ENCODE results near the gene RPS6KA2. TPM values are rescaled to one million over a fixed set of nuclear protein-coding genes. Genes with fewer than 3 reads are reported as not detected.

RPS6KA2 gene
- total and polyA plus RNA-seq, 2 experiments from 2014 or later, result 12.5 to 25.3 TPM

DNA sequence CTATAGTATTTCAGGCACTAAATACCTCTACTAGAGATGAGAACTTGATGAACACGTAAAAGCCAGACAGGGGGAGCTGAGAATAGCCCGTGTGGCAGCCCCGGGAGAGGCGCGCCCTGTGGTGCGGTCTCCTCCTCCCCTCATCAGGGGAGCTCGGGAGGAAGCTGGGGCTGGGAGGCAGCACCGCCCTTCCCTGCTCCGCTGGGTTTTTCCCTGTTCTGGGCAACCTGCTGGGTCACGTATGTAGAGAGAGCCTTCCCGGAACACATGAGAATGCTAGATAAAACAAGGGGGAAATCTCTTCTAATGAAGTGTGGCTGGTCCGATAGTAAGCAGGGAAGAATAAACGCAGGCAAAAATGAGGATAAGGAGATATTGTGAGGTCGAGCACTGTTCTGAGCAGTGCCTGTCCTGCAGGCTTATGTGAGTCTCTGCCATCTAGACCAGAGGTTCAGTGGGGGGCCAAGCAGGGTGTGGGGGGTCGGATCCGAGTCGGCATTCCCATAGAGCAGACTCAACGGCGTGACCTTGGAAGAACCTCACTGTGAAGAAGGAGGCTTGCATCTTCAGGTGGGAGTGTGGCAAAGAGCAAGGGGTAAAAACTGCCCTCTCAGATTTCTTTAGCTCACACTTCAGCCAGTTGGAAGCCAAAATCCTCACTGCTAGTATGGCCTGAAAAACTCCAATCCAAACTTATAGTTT, 13.4 kb upstream of the RPS6KA2 start (continued):
- TF ChIP-seq POLR2AphosphoS5 (IDR thresholded peaks at IDR 0.05; ENCODE audit: low read depth) (no peak), STAT1 (IDR thresholded peaks at IDR 0.05; ENCODE audit: unreplicated experiment) (no peak), EZH2 (IDR thresholded peaks at IDR 0.05; ENCODE audit: low read depth, unreplicated experiment) (no peak), CTCF (conservative IDR thresholded peaks at IDR 0.05; ENCODE audit: low read depth in 2 of 2) (no peak)

DNA sequence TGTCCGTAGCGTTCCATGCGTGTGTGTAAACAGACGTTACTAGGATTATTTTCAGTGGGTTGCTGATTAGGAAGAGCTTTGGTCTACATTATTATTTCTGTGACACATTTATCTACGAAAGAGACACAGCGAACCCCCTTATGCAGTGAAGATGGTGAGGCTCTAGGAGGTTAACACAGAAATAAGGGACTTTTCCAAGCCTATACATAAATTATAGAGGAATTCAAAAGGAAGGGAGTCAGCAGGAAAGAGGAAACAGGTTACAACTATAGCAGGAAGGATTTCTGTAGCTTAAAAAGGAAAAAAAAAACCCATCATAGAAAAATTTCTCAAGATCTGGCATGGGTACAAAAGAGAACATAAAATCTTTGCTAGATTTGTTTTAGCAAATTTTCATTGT, 12.9 kb upstream of the RPS6KA2 start:
- no peaks in the 10 kb centered on the region for H3K36me3 ChIP-seq (ENCODE audit: insufficient read depth)
- no peaks in the 10 kb centered on the region for H3K36me3 Mint-ChIP-seq (ENCODE audit: low read depth)
- H3K27ac ChIP-seq (ENCODE audit: low read depth), result no peak overlapping the region
- H3K9me3 Mint-ChIP-seq, result no peaks in the 10 kb centered on the region
- H2AFZ ChIP-seq, result no peak overlapping the region
- H3K4me3 Mint-ChIP-seq, result no peak overlapping the region
- no peaks in the 10 kb centered on the region for H3K9me2 ChIP-seq (ENCODE audit: insufficient read depth)
- peaks cover 6% of the 10 kb centered on the region for H3K27me3 Mint-ChIP-seq (ENCODE audit: insufficient read depth, low read depth, poor library complexity)
- no peaks in the 10 kb centered on the region for H3K27me3 ChIP-seq (ENCODE audit: insufficient read depth)
- DNase-seq (ENCODE audit: low spot score) (no peak), ATAC-seq (no peak)
- no peak overlapping the region for H3K27ac Mint-ChIP-seq
- H3K4me1 Mint-ChIP-seq, result peaks cover 21% of the 10 kb centered on the region
- H3K4me3 ChIP-seq, result no peak overlapping the region
- no peak overlapping the region for H3K4me2 ChIP-seq
- no peaks in the 10 kb centered on the region; the same call in 1 of the 2 replicates for H3K4me1 ChIP-seq (ENCODE audit: insufficient read depth)
- H3F3A ChIP-seq (replicated peaks; ENCODE audit: low read depth), result no peaks in the 10 kb centered on the region
- H4K20me1 ChIP-seq (replicated peaks; ENCODE audit: insufficient read depth), result no peaks in the 10 kb centered on the region
- H3K79me2 ChIP-seq (replicated peaks; ENCODE audit: insufficient read depth), result no peaks in the 10 kb centered on the region
- TF ChIP-seq ETS1 (IDR thresholded peaks at IDR 0.05) (no peak), EZH2phosphoT487 (IDR thresholded peaks at IDR 0.05; ENCODE audit: unreplicated experiment) (no peak), CREB1 (CRISPR knock-in tag; IDR thresholded peaks at IDR 0.05; ENCODE audit: low read depth) (no peak), JUNB (IDR thresholded peaks at IDR 0.05; ENCODE audit: unreplicated experiment) (no peak), CTCF (conservative IDR thresholded peaks at IDR 0.05; ENCODE audit: low read depth in 2 of 2) (no peak), ZNF114 (CRISPR knock-in tag; IDR thresholded peaks at IDR 0.05) (no peak), EZH2 (IDR thresholded peaks at IDR 0.05; ENCODE audit: low read depth, unreplicated experiment) (no peak), ZNF331 (CRISPR knock-in tag; IDR thresholded peaks at IDR 0.05; ENCODE audit: low read depth) (no peak)
- TF ChIP-seq, protein P1, sequence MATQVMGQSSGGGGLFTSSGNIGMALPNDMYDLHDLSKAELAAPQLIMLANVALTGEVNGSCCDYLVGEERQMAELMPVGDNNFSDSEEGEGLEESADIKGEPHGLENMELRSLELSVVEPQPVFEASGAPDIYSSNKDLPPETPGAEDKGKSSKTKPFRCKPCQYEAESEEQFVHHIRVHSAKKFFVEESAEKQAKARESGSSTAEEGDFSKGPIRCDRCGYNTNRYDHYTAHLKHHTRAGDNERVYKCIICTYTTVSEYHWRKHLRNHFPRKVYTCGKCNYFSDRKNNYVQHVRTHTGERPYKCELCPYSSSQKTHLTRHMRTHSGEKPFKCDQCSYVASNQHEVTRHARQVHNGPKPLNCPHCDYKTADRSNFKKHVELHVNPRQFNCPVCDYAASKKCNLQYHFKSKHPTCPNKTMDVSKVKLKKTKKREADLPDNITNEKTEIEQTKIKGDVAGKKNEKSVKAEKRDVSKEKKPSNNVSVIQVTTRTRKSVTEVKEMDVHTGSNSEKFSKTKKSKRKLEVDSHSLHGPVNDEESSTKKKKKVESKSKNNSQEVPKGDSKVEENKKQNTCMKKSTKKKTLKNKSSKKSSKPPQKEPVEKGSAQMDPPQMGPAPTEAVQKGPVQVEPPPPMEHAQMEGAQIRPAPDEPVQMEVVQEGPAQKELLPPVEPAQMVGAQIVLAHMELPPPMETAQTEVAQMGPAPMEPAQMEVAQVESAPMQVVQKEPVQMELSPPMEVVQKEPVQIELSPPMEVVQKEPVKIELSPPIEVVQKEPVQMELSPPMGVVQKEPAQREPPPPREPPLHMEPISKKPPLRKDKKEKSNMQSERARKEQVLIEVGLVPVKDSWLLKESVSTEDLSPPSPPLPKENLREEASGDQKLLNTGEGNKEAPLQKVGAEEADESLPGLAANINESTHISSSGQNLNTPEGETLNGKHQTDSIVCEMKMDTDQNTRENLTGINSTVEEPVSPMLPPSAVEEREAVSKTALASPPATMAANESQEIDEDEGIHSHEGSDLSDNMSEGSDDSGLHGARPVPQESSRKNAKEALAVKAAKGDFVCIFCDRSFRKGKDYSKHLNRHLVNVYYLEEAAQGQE (IDR thresholded peaks at IDR 0.05; ENCODE audit: unreplicated experiment), result no peak
